Mucosa of descending colon (tissue), 3 donors: ENCODE measurements around the gene KDM4B. TPM values are rescaled to one million over a fixed set of nuclear protein-coding genes. Genes with fewer than 3 reads are reported as not detected.
"Not testable (repeated sequence)": the region's sequence is repeated elsewhere in the genome, so short reads cannot be mapped to it uniquely, and the experiment has no call there.

Source experiments
- ATAC-seq: fragments of 200-7000 bp; cut with Tn5 transposase; one replicate; pipeline ENCODE4 v1.9.1; 2020; ENCODE audit warnings: mild to moderate bottlenecking, moderate library complexity
- DNase-seq, 3 donors: peaks; one replicate each; pipeline ENCODE4 v3.0.0-alpha.2; 2020
- H3K36me3 ChIP-seq: fragments of 200-600 bp; one replicate; pipeline ENCODE4 v1.8.0; 2021; ENCODE audit warnings: low read depth, mild to moderate bottlenecking
- H3K4me1 ChIP-seq: fragments of 200-600 bp; one replicate; pipeline ENCODE4 v1.8.0; 2021; ENCODE audit warnings: low read depth, mild to moderate bottlenecking
- H3K4me3 ChIP-seq: fragments of 200-600 bp; one replicate; pipeline ENCODE4 v1.8.0; 2021; ENCODE audit warnings: mild to moderate bottlenecking
- H3K9me3 ChIP-seq: fragments of 200-600 bp; one replicate; pipeline ENCODE4 v1.8.0; 2021; ENCODE audit warnings: mild to moderate bottlenecking
- CTCF ChIP-seq: fragments of 200-600 bp; IDR thresholded peaks from one replicate; pipeline ENCODE4 v1.8.0; 2022; ENCODE audit warnings: antibody characterized with exemption, mild to moderate bottlenecking
- intact Hi-C, 2 donors: fragments of 100-400 bp; cut with DNase I in 1 of 2; cut with micrococcal nuclease in 1 of 2; formaldehyde crosslinking; loops; one replicate each; pipeline versions ENCODE4 v1.11.0 to v1.11.1; 2022; cut with DNase I, micrococcal nuclease
- total RNA-seq, 3 donors: library from RNA; stranded (reverse); fragmentation: NEBNext Ultra II Directional in 2 of 3; extraction: Animal tissue kit (Norgen Biotek cat#: 25700) in 2 of 3; gene quantifications; one replicate each; pipeline versions ENCODE4 v1.2.1 to v1.2.4, GENCODE V29; 2021 to 2023
- donor health status: DM: no; HTN: no; CAD: no; lungs with moderate emphysema.
- donor health status: DM: no; HTN: no; CAD: no.
- donor health status: DM: no; HTN: yes; CAD: no.

Gene KDM4B
- total RNA-seq, 3 donors from 2014 or later = 42.7 to 53.8 (median 50.0) TPM

GRCh38 chr19:4951656-4952055 lies 17.3 kb upstream of the KDM4B start:
- no peaks in the 10 kb centered on the region for H3K4me1 ChIP-seq
- H3K36me3 ChIP-seq = no peaks in the 10 kb centered on the region
- no peak for DNase-seq
- no peak overlapping the region for H3K4me3 ChIP-seq
- intact Hi-C loops = no loop called here
- no peak for TF ChIP-seq CTCF
- ATAC-seq = no peak
- H3K9me3 ChIP-seq = no peaks in the 10 kb centered on the region

GRCh38 chr19:4952945-4953344 lies 16.0 kb upstream of the KDM4B start:
- H3K36me3 ChIP-seq = no peaks in the 10 kb centered on the region
- ATAC-seq (no peak), DNase-seq (no peak)
- no peak for TF ChIP-seq CTCF
- no peaks in the 10 kb centered on the region for H3K4me1 ChIP-seq
- no peak overlapping the region for H3K4me3 ChIP-seq
- H3K9me3 ChIP-seq = no peaks in the 10 kb centered on the region
- intact Hi-C loops = no loop called here

GRCh38 chr19:4954320-4955149 lies 14.4 kb upstream of the KDM4B start:
- intact Hi-C loops, H3K9me3 ChIP-seq, H3K4me1 ChIP-seq, ATAC-seq, H3K4me3 ChIP-seq, H3K36me3 ChIP-seq, DNase-seq: not testable (repeated sequence)

GRCh38 chr19:4955274-4955673 lies 13.6 kb upstream of the KDM4B start:
- Histone ChIP-seq H3K4me3 (no peak overlapping the region), H3K36me3 (no peaks in the 10 kb centered on the region), H3K4me1 (no peaks in the 10 kb centered on the region), H3K9me3 (no peaks in the 10 kb centered on the region)
- no peak for DNase-seq
- intact Hi-C loops = no loop called here
- no peak for TF ChIP-seq CTCF
- ATAC-seq = no peak

- Histone ChIP-seq H3K9me3 (no peaks in the 10 kb centered on the region), H3K36me3 (no peaks in the 10 kb centered on the region), H3K4me1 (no peaks in the 10 kb centered on the region), H3K4me3 (no peak overlapping the region)
- intact Hi-C loops = no loop called here
- TF ChIP-seq CTCF = no peak
- no peak for DNase-seq
- no peak for ATAC-seq
These were observed 10.9 kb upstream of the KDM4B start for GRCh38 chr19:4957981-4958380.

- Histone ChIP-seq H3K9me3 (no peaks in the 10 kb centered on the region), H3K36me3 (no peaks in the 10 kb centered on the region), H3K4me3 (no peak overlapping the region), H3K4me1 (no peaks in the 10 kb centered on the region)
- ATAC-seq = peak; percentile 30
- DNase-seq = no peak
- TF ChIP-seq CTCF = no peak
- intact Hi-C loops = no loop called here
These were observed 6.8 kb upstream of the KDM4B start for GRCh38 chr19:4962085-4962619.
